H1 (cell line): ENCODE measurements around the gene SLITRK3. TPM values are rescaled to one million over a fixed set of nuclear protein-coding genes. Genes with fewer than 3 reads are reported as not detected.

ENCODE experiments used
- CTCF ChIA-PET: fragments of 300-600 bp; sonication (Branson Sonifier 250); formaldehyde crosslinking; loops from one replicate; lab custom pipeline; 2021; ENCODE audit not compliant: partially characterized antibody; lab: Charles Lee
- POLR2A ChIA-PET: fragments of 300-600 bp; sonication (Branson Sonifier 250); formaldehyde crosslinking; loops from one replicate; lab custom pipeline; 2021; ENCODE audit warnings: inconsistent platforms; ENCODE audit not compliant: partially characterized antibody; lab: Charles Lee
- DNase-seq, 2 experiments: peaks; one replicate each; pipeline versions ENCODE4 v3.0.0 to v3.0.0-alpha.2; 2010 to 2022; ENCODE audit warnings: low spot score in 2 of 2, low read depth in 1 of 2, mixed read lengths in 1 of 2
- FAIRE-seq: peaks from 2 replicates; lab custom pipeline; 2011; peaks lifted over from hg19 to GRCh38; lab: Jason Lieb, UNC
- H2AFZ ChIP-seq: 2 replicates; pipeline ENCODE4 v1.8.1; 2012; ENCODE audit warnings: low read length, inconsistent platforms
- H2AK5ac ChIP-seq: 2 replicates; pipeline ENCODE4 v1.6.1; 2013; ENCODE audit warnings: low read depth, low read length
- H2BK120ac ChIP-seq: replicated peaks from 2 replicates; pipeline ENCODE3; 2013; ENCODE audit warnings: low read depth, low read length, inconsistent platforms
- H2BK12ac ChIP-seq: 2 replicates; pipeline ENCODE4 v1.6.1; 2013; ENCODE audit warnings: low read depth, low read length
- H2BK15ac ChIP-seq: 2 replicates; pipeline ENCODE4 v1.6.1; 2013; ENCODE audit warnings: low read length
- H2BK20ac ChIP-seq: 2 replicates; pipeline ENCODE4 v1.6.1; 2013; ENCODE audit warnings: low read length
- H2BK5ac ChIP-seq: 2 replicates; pipeline ENCODE4 v1.6.1; 2013; ENCODE audit warnings: low read depth, low read length
- H3K14ac ChIP-seq: 2 replicates; pipeline ENCODE4 v1.6.1; 2013; ENCODE audit warnings: inconsistent platforms; ENCODE audit not compliant: insufficient read length
- H3K18ac ChIP-seq: 2 replicates; pipeline ENCODE4 v1.6.1; 2013; ENCODE audit warnings: low read length; ENCODE audit errors: extremely low read depth
- H3K23ac ChIP-seq: 2 replicates; pipeline ENCODE4 v1.6.1; 2013; ENCODE audit warnings: inconsistent platforms; ENCODE audit not compliant: insufficient read length
- H3K23me2 ChIP-seq: 2 replicates; pipeline ENCODE4 v1.6.1; 2013; ENCODE audit warnings: low read depth, low read length
- H3K27ac ChIP-seq: 2 replicates; pipeline ENCODE4 v1.6.1; 2011; ENCODE audit warnings: low read depth, low read length, inconsistent platforms
- H3K27me3 ChIP-seq, 4 experiments: replicated peaks in 1 of 4; 1 replicate in 1 of 4; 2 replicates in 3 of 4; pipeline versions ENCODE4 v1.6.1 to v1.8.1; 2011 to 2013; ENCODE audit warnings: low read length in 3 of 4, mild to moderate bottlenecking in 3 of 4, inconsistent platforms in 2 of 4, mixed read lengths in 2 of 4, moderate library complexity in 1 of 4; ENCODE audit not compliant: control insufficient read depth in 3 of 4, insufficient read depth in 3 of 4; ENCODE audit errors: extremely low read depth in 1 of 4
- H3K36me3 ChIP-seq, 4 experiments: 2 replicates each; pipeline versions ENCODE4 v1.6.1 to v1.8.1; 2011 to 2013; ENCODE audit warnings: mild to moderate bottlenecking in 4 of 4, low read length in 3 of 4, moderate library complexity in 2 of 4, control low read depth in 1 of 4, inconsistent platforms in 1 of 4; ENCODE audit not compliant: insufficient read depth in 4 of 4, control insufficient read depth in 2 of 4
- H3K4ac ChIP-seq: replicated peaks from 2 replicates; pipeline ENCODE3; 2013; ENCODE audit warnings: low read length, low read depth, mixed read lengths, inconsistent platforms; ENCODE audit not compliant: insufficient read length
- H3K4me1 ChIP-seq, 4 experiments: replicated peaks in 1 of 4; 1 replicate in 1 of 4; 2 replicates in 3 of 4; pipeline versions ENCODE4 v1.6.1 to v1.8.1; 2011 to 2013; ENCODE audit warnings: low read length in 3 of 4, inconsistent platforms in 2 of 4, mixed read lengths in 1 of 4; ENCODE audit not compliant: insufficient read depth in 4 of 4, control insufficient read depth in 3 of 4
- H3K4me2 ChIP-seq, 2 experiments: 2 replicates each; pipeline versions ENCODE4 v1.6.1 to v1.8.1; 2011 to 2013; ENCODE audit warnings: low read depth in 2 of 2, low read length in 2 of 2, control low read depth in 1 of 2, inconsistent platforms in 1 of 2, mild to moderate bottlenecking in 1 of 2; ENCODE audit not compliant: insufficient read depth in 1 of 2
- H3K4me3 ChIP-seq, 4 experiments: fragments of 200-600, 300-600 bp in 1 of 4; sonication (generic), shearing (Covaris generic), sonication (Bioruptor Twin) in 1 of 4; 2 replicates each; pipeline versions ENCODE4 v1.5.1 to v1.8.1; 2011 to 2016; ENCODE audit warnings: low read length in 4 of 4, low read depth in 3 of 4, control low read depth in 2 of 4, inconsistent platforms in 2 of 4, mild to moderate bottlenecking in 2 of 4, mixed read lengths in 1 of 4, moderate library complexity in 1 of 4; ENCODE audit not compliant: insufficient read depth in 2 of 4; ENCODE audit errors: extremely low read depth in 1 of 4
- H3K56ac ChIP-seq: replicated peaks from 2 replicates; pipeline ENCODE3; 2013; ENCODE audit warnings: low read depth, mild to moderate bottlenecking, mixed read lengths, low read length, inconsistent platforms; ENCODE audit not compliant: insufficient read length
- H3K79me1 ChIP-seq: 2 replicates; pipeline ENCODE4 v1.6.1; 2013; ENCODE audit warnings: low read depth, low read length, control low read depth
- H3K79me2 ChIP-seq, 2 experiments: 2 replicates each; pipeline versions ENCODE4 v1.6.1 to v1.8.1; 2012 to 2013; ENCODE audit warnings: low read length in 2 of 2, mild to moderate bottlenecking in 2 of 2, inconsistent platforms in 1 of 2; ENCODE audit not compliant: insufficient read depth in 2 of 2, control insufficient read depth in 1 of 2
- H3K9ac ChIP-seq, 4 experiments: replicated peaks in 1 of 4; 1 replicate in 1 of 4; 2 replicates in 3 of 4; pipeline versions ENCODE4 v1.6.1 to v1.8.1; 2011 to 2013; ENCODE audit warnings: low read depth in 3 of 4, low read length in 3 of 4, control low read depth in 2 of 4, mild to moderate bottlenecking in 2 of 4, moderate library complexity in 2 of 4, inconsistent platforms in 1 of 4; ENCODE audit errors: extremely low read depth in 1 of 4
- H3K9me3 ChIP-seq, 2 experiments: 2 replicates each; pipeline versions ENCODE4 v1.6.1 to v1.8.1; 2012 to 2013; ENCODE audit warnings: mild to moderate bottlenecking in 2 of 2, moderate library complexity in 2 of 2, control low read depth in 1 of 2, inconsistent platforms in 1 of 2, low read depth in 1 of 2, low read length in 1 of 2, mixed read lengths in 1 of 2; ENCODE audit not compliant: insufficient read depth in 2 of 2
- H4K20me1 ChIP-seq, 2 experiments: replicated peaks in 1 of 2; 2 replicates each; pipeline versions ENCODE3 to v1.8.1; 2011 to 2013; ENCODE audit warnings: inconsistent platforms in 2 of 2, low read length in 2 of 2, mild to moderate bottlenecking in 1 of 2; ENCODE audit not compliant: insufficient read depth in 2 of 2, control insufficient read depth in 1 of 2
- H4K5ac ChIP-seq: 2 replicates; pipeline ENCODE4 v1.6.1; 2013; ENCODE audit warnings: low read length, low read depth, mixed read lengths, inconsistent platforms; ENCODE audit not compliant: insufficient read length
- H4K8ac ChIP-seq: 2 replicates; pipeline ENCODE4 v1.8.0; 2013; ENCODE audit warnings: mild to moderate bottlenecking, moderate library complexity, low read length, inconsistent platforms; ENCODE audit not compliant: insufficient read depth; ENCODE audit errors: extremely low read depth
- H4K91ac ChIP-seq: replicated peaks from 2 replicates; pipeline ENCODE3; 2013; ENCODE audit warnings: low read length, mixed read lengths, inconsistent platforms; ENCODE audit not compliant: insufficient read length
- CHD1 ChIP-seq: IDR thresholded peaks from 2 replicates; pipeline ENCODE4 v1.6.1; 2012; ENCODE audit warnings: low read depth, low read length, improper control_type of control experiment
- KDM5A ChIP-seq: fragments of 200-600 bp; IDR thresholded peaks from 2 replicates; pipeline ENCODE4 v1.7.1; 2012; ENCODE audit warnings: mild to moderate bottlenecking, low read length, inconsistent platforms, mixed read lengths
- POU5F1 ChIP-seq: IDR thresholded peaks from 2 replicates; pipeline ENCODE4 v1.6.1; 2011; ENCODE audit warnings: low read depth, mild to moderate bottlenecking, low read length, moderate library complexity
- RBBP5 ChIP-seq: IDR thresholded peaks from 2 replicates; pipeline ENCODE4 v1.7.1; 2012; ENCODE audit warnings: low read depth, mild to moderate bottlenecking, inconsistent platforms, low read length, moderate library complexity, borderline replicate concordance
- RXRA ChIP-seq: IDR thresholded peaks from 2 replicates; pipeline ENCODE4 v1.6.1; 2011; ENCODE audit warnings: low read depth, mild to moderate bottlenecking, low read length, moderate library complexity; ENCODE audit not compliant: insufficient read depth
- SP1 ChIP-seq: IDR thresholded peaks from 2 replicates; pipeline ENCODE4 v1.6.1; 2011; ENCODE audit warnings: low read depth, low read length
- SP2 ChIP-seq: IDR thresholded peaks from 2 replicates; pipeline ENCODE4 v1.6.1; 2012; ENCODE audit warnings: mild to moderate bottlenecking, low read length, inconsistent platforms
- ZNF274 ChIP-seq: IDR thresholded peaks from 2 replicates; pipeline ENCODE4 v1.7.0; 2012; ENCODE audit warnings: low read length, borderline replicate concordance; ENCODE audit errors: extremely low read depth
- whole genome bisulfite sequencing, 2 experiments: shearing (Covaris generic) in 1 of 2; methylation state at CpG; one replicate each; pipeline versions ENCODE4 v1.1.6 to v1.1.7; 2013 to 2015; ENCODE audit warnings: low lambda C conversion rate in 2 of 2, mixed read lengths in 2 of 2, inconsistent platforms in 1 of 2, low coverage in 1 of 2, missing lambda C conversion rate in 1 of 2; ENCODE audit not compliant: insufficient replicate concordance in 2 of 2, insufficient coverage in 1 of 2, insufficient read length in 1 of 2; ENCODE audit errors: extremely low coverage in 1 of 2, missing lambda C conversion rate in 1 of 2; 5-methylcytosine and 5-hydroxymethylcytosine counted together
- polyA plus RNA-seq, 7 experiments: library from polyadenylated mRNA; depleted of rRNA in 3 of 7; stranded (reverse) in 5 of 7; unstranded in 2 of 7; fragments of >200 nt in 5 of 7; fragments of 200-250 nt in 2 of 7; gene quantifications; 1 replicate in 5 of 7; 2 replicates in 1 of 7; 4 replicates in 1 of 7; pipeline versions ENCODE4 v1.2.1 to v1.2.3, GENCODE V29; 2011 to 2013; ENCODE audit warnings: missing spikeins in 2 of 7, mixed read lengths in 2 of 7
- total RNA-seq: library from RNA; stranded (reverse); fragmentation: NEBNext Ultra II Directional; extraction: Animal tissue kit (Norgen Biotek cat#: 25700); gene quantifications from 2 replicates; pipeline ENCODE4 v1.2.1, GENCODE V29; 2021

Gene SLITRK3
- total and polyA plus RNA-seq, 2 of the 8 experiments (the other 6 are each of a cell fraction or from before 2014, with no cell fraction given), result 0.71 to 3.4 TPM

- no peak overlapping the region for H3K4me2 ChIP-seq
- ChIA-PET CTCF (no interaction called here), POLR2A (no interaction called here)
- no peak overlapping the region for H2AK5ac ChIP-seq
- no peaks in the 10 kb centered on the region for H3K9me3 ChIP-seq
- no peaks in the 10 kb centered on the region for H3K4me1 ChIP-seq
- no peak overlapping the region for H2BK20ac ChIP-seq
- H3K27ac ChIP-seq, result no peak overlapping the region
- H4K20me1 ChIP-seq, result no peaks in the 10 kb centered on the region
- no peak overlapping the region for H2AFZ ChIP-seq
- H3K27me3 ChIP-seq, result no peaks in the 10 kb centered on the region
- no peak overlapping the region for H3K4ac ChIP-seq
- no peak overlapping the region for H2BK120ac ChIP-seq
- no peak for TF ChIP-seq KDM5A
- TF ChIP-seq RXRA, result no peak
- no peak for TF ChIP-seq RBBP5
- TF ChIP-seq ZNF274, result no peak
- TF ChIP-seq CHD1, result no peak
- no peak for TF ChIP-seq POU5F1
- TF ChIP-seq SP1, result no peak
- no peak for TF ChIP-seq SP2
- no peak for DNase-seq
- H3K18ac ChIP-seq, result no peak overlapping the region
- no peak overlapping the region for H2BK5ac ChIP-seq
- no peaks in the 10 kb centered on the region for H3K36me3 ChIP-seq
- no peak overlapping the region for H2BK15ac ChIP-seq
- no peak for FAIRE-seq
- no peaks in the 10 kb centered on the region for H3K79me1 ChIP-seq
- H3K14ac ChIP-seq, result no peak overlapping the region
- H4K5ac ChIP-seq, result no peak overlapping the region
- H4K8ac ChIP-seq, result no peak overlapping the region
- no peak overlapping the region for H3K56ac ChIP-seq
- no peak overlapping the region for H4K91ac ChIP-seq
- H3K4me3 ChIP-seq, result no peak overlapping the region
- H2BK12ac ChIP-seq, result no peak overlapping the region
- no peaks in the 10 kb centered on the region for H3K79me2 ChIP-seq
- 92% methylated on average over 2 of the region's 2 CpGs; no CpG with 5 or more reads in 1 of the 2 experiments for WGBS, 2 experiments
- H3K23me2 ChIP-seq, result no peaks in the 10 kb centered on the region
- no peak overlapping the region for H3K23ac ChIP-seq
- H3K9ac ChIP-seq, result no peak overlapping the region
Measured at GRCh38 chr3:165158011-165158410, 38.2 kb downstream of the SLITRK3 start.
